Transverse colon (tissue), 4 donors: ENCODE results near the gene ADM5.

Experiments used
- EP300 ChIP-seq: sonication (generic); formaldehyde crosslinking; IDR thresholded peaks from one replicate; pipeline ENCODE4 v1.6.1; 2017; ENCODE audit warnings: antibody characterized with exemption, low read depth
- POLR2A ChIP-seq: fragments of 450-650 bp; IDR thresholded peaks from one replicate; pipeline ENCODE4 v1.6.1; 2016; ENCODE audit warnings: antibody characterized with exemption, mild to moderate bottlenecking, moderate library complexity
- POLR2AphosphoS5 ChIP-seq, 3 donors: sonication (generic); formaldehyde crosslinking; IDR thresholded peaks; one replicate each; pipeline ENCODE4 v1.6.1; 2016; ENCODE audit warnings: antibody characterized with exemption in 3 of 3
- TF ChIP-seq, protein P1 (sequence below), 5 experiments: fragments of 200-600 bp in 3 of 5; fragments of 450-650 bp in 2 of 5; sonication (generic) in 3 of 5; IDR thresholded peaks; 1 replicate in 2 of 5; 2 replicates in 3 of 5; pipeline ENCODE4 v1.5.1; 2016 to 2017; ENCODE audit warnings: antibody characterized with exemption in 5 of 5, inconsistent platforms in 3 of 5, mild to moderate bottlenecking in 2 of 5, moderate library complexity in 1 of 5

DNA sequence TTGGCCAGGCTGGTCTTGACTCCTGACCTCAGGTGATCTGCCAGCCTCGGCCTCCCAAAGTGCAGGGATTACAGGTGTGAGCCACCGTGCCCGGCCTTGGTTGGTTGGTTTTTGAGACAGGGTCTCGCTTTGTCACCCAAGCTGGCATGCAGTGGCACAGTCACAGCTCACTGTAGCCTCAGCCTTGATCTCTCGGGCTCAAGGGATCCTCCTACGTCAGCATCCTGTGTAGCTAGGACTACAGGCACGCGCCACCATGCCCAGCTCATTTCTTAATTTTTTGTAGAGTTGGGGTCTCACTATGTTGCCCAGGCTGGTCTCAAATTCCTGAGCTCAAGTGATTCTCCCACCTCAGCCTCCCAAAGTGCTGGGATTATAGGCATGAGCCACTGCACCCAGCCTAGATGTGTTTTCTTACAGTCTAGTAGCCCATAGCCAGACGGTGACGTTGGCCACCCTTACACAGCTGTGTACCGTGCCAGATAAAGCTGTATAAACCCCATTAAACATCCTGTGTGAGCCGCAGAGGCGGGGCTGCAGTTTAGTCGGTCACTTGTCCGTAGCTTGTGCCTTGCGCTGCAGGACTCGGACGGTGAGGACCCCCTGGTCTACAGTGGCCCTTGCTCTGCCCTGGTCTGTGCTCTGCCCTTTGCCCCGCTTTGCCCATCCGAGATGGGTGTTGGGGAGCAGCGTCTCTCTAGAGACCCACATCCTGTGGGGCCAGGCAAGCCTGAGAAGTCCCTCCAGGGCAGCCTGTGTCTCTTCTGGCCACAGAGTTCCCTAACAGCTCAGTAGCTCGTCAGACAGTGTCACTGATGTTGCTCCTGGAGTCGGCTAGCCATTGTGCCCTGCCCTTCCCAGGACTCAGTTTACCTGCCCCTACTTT lies 33.6 kb upstream of the ADM5 start:
- TF ChIP-seq, protein P1, sequence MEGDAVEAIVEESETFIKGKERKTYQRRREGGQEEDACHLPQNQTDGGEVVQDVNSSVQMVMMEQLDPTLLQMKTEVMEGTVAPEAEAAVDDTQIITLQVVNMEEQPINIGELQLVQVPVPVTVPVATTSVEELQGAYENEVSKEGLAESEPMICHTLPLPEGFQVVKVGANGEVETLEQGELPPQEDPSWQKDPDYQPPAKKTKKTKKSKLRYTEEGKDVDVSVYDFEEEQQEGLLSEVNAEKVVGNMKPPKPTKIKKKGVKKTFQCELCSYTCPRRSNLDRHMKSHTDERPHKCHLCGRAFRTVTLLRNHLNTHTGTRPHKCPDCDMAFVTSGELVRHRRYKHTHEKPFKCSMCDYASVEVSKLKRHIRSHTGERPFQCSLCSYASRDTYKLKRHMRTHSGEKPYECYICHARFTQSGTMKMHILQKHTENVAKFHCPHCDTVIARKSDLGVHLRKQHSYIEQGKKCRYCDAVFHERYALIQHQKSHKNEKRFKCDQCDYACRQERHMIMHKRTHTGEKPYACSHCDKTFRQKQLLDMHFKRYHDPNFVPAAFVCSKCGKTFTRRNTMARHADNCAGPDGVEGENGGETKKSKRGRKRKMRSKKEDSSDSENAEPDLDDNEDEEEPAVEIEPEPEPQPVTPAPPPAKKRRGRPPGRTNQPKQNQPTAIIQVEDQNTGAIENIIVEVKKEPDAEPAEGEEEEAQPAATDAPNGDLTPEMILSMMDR (IDR thresholded peaks at IDR 0.05) = no peak
- no peak for TF ChIP-seq POLR2A
- no peak for TF ChIP-seq EP300
- TF ChIP-seq POLR2AphosphoS5 (IDR thresholded peaks at IDR 0.05) = no peak
